Neural cell (in vitro differentiated cells): ENCODE measurements around the gene NAT9. TPM values are rescaled to one million over a fixed set of nuclear protein-coding genes. Genes with fewer than 3 reads are reported as not detected.

Source experiments
- H2AFZ ChIP-seq: fragments of 200-600, 300-800 bp; sonication (generic), shearing (Covaris generic); 2 replicates; pipeline ENCODE4 v1.6.0; 2014; ENCODE audit warnings: low read depth, mild to moderate bottlenecking, antibody characterized with exemption, low read length, moderate library complexity
- H3F3A ChIP-seq: fragments of 200-600 bp; shearing (Covaris generic); 2 replicates; pipeline ENCODE4 v1.6.1; 2016; ENCODE audit warnings: mild to moderate bottlenecking, moderate library complexity, mixed read lengths, antibody characterized with exemption, low read length; ENCODE audit not compliant: insufficient read depth, poor library complexity, severe bottlenecking
- H3K27ac ChIP-seq: fragments of 200-600, 300-800 bp; sonication (generic), shearing (Covaris generic); 2 replicates; pipeline ENCODE4 v1.5.1; 2014; ENCODE audit warnings: mild to moderate bottlenecking, low read length, moderate library complexity
- H3K27me3 ChIP-seq: fragments of 300-800, 200-600 bp; sonication (generic), shearing (Covaris generic); 2 replicates; pipeline ENCODE4 v1.6.0; 2014; ENCODE audit warnings: mild to moderate bottlenecking, low read depth, low read length, moderate library complexity; ENCODE audit not compliant: insufficient read depth
- H3K36me3 ChIP-seq: fragments of 300-800, 200-600 bp; sonication (generic), shearing (Covaris generic); 2 replicates; pipeline ENCODE4 v1.5.1; 2014; ENCODE audit warnings: mild to moderate bottlenecking, antibody characterized with exemption, low read length, moderate library complexity; ENCODE audit not compliant: insufficient read depth
- H3K4me2 ChIP-seq: fragments of 300-800, 200-600 bp; sonication (generic), shearing (Covaris generic); 2 replicates; pipeline ENCODE4 v1.6.0; 2014; ENCODE audit warnings: mild to moderate bottlenecking, low read length
- H3K4me3 ChIP-seq: fragments of 300-800, 200-600 bp; sonication (generic), shearing (Covaris generic); 2 replicates; pipeline ENCODE4 v1.5.1; 2014; ENCODE audit warnings: mild to moderate bottlenecking, low read length, moderate library complexity
- H3K79me2 ChIP-seq: fragments of 200-600 bp; shearing (Covaris generic); replicated peaks from 2 replicates; pipeline ENCODE4 v1.6.0; 2014; ENCODE audit warnings: mild to moderate bottlenecking, low read length, moderate library complexity; ENCODE audit not compliant: insufficient read depth
- H3K9ac ChIP-seq: fragments of 300-800, 200-600 bp; sonication (generic), shearing (Covaris generic); 2 replicates; pipeline ENCODE4 v1.6.1; 2016; ENCODE audit warnings: mild to moderate bottlenecking, low read length, mixed read lengths
- H3K9me2 ChIP-seq: fragments of 200-600 bp; shearing (Covaris generic); 2 replicates; pipeline ENCODE4 v1.6.1; 2016; ENCODE audit warnings: mild to moderate bottlenecking, low read length, mixed read lengths; ENCODE audit not compliant: insufficient read depth
- H3K9me3 ChIP-seq: fragments of 200-600, 300-800 bp; sonication (generic), shearing (Covaris generic); 2 replicates; pipeline ENCODE4 v1.6.1; 2016; ENCODE audit warnings: mild to moderate bottlenecking, mixed run types, low read length, moderate library complexity, mixed read lengths
- H4K20me1 ChIP-seq: fragments of 200-600 bp; shearing (Covaris generic); 2 replicates; pipeline ENCODE4 v1.6.1; 2016; ENCODE audit warnings: mild to moderate bottlenecking, mixed run types; ENCODE audit not compliant: insufficient read depth
- CTCF ChIP-seq: fragments of 450-650 bp; IDR thresholded peaks from 2 replicates; pipeline ENCODE4 v1.5.1; 2014; ENCODE audit warnings: antibody characterized with exemption, mild to moderate bottlenecking, moderate library complexity; ENCODE audit not compliant: poor library complexity, severe bottlenecking
- EP300 ChIP-seq: fragments of 450-650 bp; conservative IDR thresholded peaks from 2 replicates; pipeline ENCODE4 v1.6.1; 2014; ENCODE audit warnings: antibody characterized with exemption, mild to moderate bottlenecking, moderate library complexity; ENCODE audit not compliant: poor library complexity, severe bottlenecking
- EZH2 ChIP-seq: fragments of 200-600, 300-800 bp; shearing (Covaris generic), sonication (generic); IDR thresholded peaks from 2 replicates; pipeline ENCODE4 v1.6.1; 2014; ENCODE audit warnings: antibody characterized with exemption, low read length, borderline replicate concordance, mild to moderate bottlenecking; ENCODE audit not compliant: insufficient read depth, poor library complexity, severe bottlenecking
- MXI1 ChIP-seq: fragments of 450-650 bp; conservative IDR thresholded peaks from 2 replicates; pipeline ENCODE4 v1.6.1; 2014; ENCODE audit warnings: antibody characterized with exemption, mild to moderate bottlenecking; ENCODE audit not compliant: poor library complexity, severe bottlenecking
- POLR2AphosphoS5 ChIP-seq: IDR thresholded peaks from 2 replicates; pipeline ENCODE4 v1.6.1; 2012
- RAD21 ChIP-seq: fragments of 450-650 bp; conservative IDR thresholded peaks from 2 replicates; pipeline ENCODE4 v1.6.1; 2014; ENCODE audit warnings: antibody characterized with exemption, mild to moderate bottlenecking, moderate library complexity
- SMC3 ChIP-seq: fragments of 450-650 bp; conservative IDR thresholded peaks from 2 replicates; pipeline ENCODE4 v1.6.1; 2014; ENCODE audit warnings: antibody characterized with exemption, mild to moderate bottlenecking, moderate library complexity; ENCODE audit not compliant: poor library complexity
- TAF1 ChIP-seq: IDR thresholded peaks from 2 replicates; pipeline ENCODE4 v1.6.1; 2012; ENCODE audit warnings: low read depth
- polyA plus RNA-seq: library from polyadenylated mRNA; depleted of rRNA; stranded (reverse); fragments of >200 nt; gene quantifications from 2 replicates; pipeline ENCODE4 v1.2.3, GENCODE V29; 2014
- TF ChIP-seq, protein P1 (sequence below): IDR thresholded peaks from 2 replicates; pipeline ENCODE4 v1.6.1; 2012; ENCODE audit warnings: borderline replicate concordance

Gene NAT9
- polyA plus RNA-seq, 1 donor from 2014 or later, result 243 TPM

DNA sequence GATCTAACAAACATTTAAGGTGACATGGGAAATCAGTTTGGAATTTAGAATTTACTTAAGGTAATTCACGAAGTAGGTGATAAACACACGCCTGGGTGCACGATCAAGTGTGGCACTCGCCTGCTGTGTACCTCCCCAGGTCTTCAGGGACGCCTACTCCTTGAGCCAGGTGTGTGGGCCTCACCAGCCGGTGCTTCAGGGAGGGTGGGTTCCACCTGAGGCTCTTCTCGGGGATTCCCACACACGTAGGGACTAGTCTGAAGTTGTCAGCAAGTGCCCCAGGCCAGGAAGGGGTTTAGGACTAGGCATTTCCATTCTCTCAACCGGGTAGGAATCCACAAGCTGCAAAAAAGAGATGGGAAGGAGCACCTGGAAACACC is 9.8 kb upstream of the NAT9 start:
- Histone ChIP-seq H3K36me3 (no peaks in the 10 kb centered on the region), H3K79me2 (no peaks in the 10 kb centered on the region)

DNA sequence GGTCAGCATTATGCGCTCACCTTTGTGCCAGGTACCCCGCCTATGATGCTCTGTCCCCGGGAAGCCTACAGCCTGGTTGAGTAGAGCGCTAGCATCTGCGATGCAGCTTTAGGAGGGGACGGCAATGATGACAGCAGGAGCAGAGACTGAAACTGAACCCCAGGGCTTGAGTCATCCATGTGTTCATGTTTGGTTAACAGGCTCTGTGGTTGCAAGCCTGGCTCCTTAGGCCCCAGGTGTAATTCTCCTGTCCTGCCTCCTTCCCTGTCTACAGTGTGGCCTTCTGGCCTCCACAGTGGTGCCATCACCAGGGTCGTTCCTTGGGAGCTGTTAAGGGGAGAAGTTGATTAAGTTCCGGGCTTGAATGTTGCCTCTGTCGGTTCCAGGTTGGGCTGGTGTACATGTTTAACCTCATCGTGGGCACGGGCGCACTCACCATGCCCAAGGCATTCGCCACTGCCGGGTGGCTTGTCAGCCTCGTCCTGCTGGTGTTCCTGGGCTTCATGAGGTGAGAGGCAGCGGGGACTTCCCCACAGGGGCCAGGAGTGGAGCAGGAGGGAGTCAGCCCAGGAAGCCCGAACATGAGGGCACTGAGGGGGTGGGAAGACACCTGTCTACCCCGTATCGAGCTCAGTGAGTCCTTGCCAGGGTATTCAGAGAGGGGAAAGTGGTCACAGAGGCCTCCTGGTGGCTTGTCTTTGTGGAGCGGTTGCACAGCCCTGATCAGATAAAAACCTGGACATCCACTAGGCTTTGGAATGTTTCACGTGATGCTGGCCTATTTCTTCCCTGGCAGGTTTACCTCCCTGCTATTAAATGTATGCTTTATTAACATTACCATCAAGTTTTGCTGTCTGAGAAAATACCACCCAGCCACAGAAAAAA is 9.2 kb upstream of the NAT9 start:
- H3F3A ChIP-seq, result no peaks in the 10 kb centered on the region
- no peaks in the 10 kb centered on the region for H4K20me1 ChIP-seq
- H3K36me3 ChIP-seq, result no peaks in the 10 kb centered on the region

More for the DNA sequence above, 9.8 kb upstream of the NAT9 start:
- H3K4me3 ChIP-seq, result no peak overlapping the region
- H3K9ac ChIP-seq, result no peak overlapping the region
- no peak overlapping the region for H3K27ac ChIP-seq
- H3K9me2 ChIP-seq, result no peaks in the 10 kb centered on the region
- H3K4me2 ChIP-seq, result no peak overlapping the region
- H3K9me3 ChIP-seq, result no peaks in the 10 kb centered on the region
- no peaks in the 10 kb centered on the region for H3K27me3 ChIP-seq
- H2AFZ ChIP-seq, result no peak overlapping the region
- TF ChIP-seq CTCF, result no peak
- TF ChIP-seq EP300, result no peak
- TF ChIP-seq, protein P1, sequence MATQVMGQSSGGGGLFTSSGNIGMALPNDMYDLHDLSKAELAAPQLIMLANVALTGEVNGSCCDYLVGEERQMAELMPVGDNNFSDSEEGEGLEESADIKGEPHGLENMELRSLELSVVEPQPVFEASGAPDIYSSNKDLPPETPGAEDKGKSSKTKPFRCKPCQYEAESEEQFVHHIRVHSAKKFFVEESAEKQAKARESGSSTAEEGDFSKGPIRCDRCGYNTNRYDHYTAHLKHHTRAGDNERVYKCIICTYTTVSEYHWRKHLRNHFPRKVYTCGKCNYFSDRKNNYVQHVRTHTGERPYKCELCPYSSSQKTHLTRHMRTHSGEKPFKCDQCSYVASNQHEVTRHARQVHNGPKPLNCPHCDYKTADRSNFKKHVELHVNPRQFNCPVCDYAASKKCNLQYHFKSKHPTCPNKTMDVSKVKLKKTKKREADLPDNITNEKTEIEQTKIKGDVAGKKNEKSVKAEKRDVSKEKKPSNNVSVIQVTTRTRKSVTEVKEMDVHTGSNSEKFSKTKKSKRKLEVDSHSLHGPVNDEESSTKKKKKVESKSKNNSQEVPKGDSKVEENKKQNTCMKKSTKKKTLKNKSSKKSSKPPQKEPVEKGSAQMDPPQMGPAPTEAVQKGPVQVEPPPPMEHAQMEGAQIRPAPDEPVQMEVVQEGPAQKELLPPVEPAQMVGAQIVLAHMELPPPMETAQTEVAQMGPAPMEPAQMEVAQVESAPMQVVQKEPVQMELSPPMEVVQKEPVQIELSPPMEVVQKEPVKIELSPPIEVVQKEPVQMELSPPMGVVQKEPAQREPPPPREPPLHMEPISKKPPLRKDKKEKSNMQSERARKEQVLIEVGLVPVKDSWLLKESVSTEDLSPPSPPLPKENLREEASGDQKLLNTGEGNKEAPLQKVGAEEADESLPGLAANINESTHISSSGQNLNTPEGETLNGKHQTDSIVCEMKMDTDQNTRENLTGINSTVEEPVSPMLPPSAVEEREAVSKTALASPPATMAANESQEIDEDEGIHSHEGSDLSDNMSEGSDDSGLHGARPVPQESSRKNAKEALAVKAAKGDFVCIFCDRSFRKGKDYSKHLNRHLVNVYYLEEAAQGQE, result no peak
- no peak for TF ChIP-seq SMC3
- no peak for TF ChIP-seq EZH2
- no peak for TF ChIP-seq POLR2AphosphoS5
- no peak for TF ChIP-seq TAF1
- TF ChIP-seq RAD21, result no peak
- TF ChIP-seq MXI1, result no peak
- H3F3A ChIP-seq, result no peaks in the 10 kb centered on the region
- no peaks in the 10 kb centered on the region for H4K20me1 ChIP-seq

More for the DNA sequence above, 9.2 kb upstream of the NAT9 start:
- no peak overlapping the region for H3K4me2 ChIP-seq
- no peak overlapping the region for H2AFZ ChIP-seq
- H3K79me2 ChIP-seq, result no peaks in the 10 kb centered on the region
- H3K4me3 ChIP-seq, result no peak overlapping the region
- no peaks in the 10 kb centered on the region for H3K27me3 ChIP-seq
- H3K27ac ChIP-seq, result no peak overlapping the region
- H3K9me3 ChIP-seq, result no peaks in the 10 kb centered on the region
- TF ChIP-seq, protein P1, result no peak
- TF ChIP-seq CTCF, result no peak
- no peak for TF ChIP-seq POLR2AphosphoS5
- no peak for TF ChIP-seq MXI1
- no peak for TF ChIP-seq EP300
- no peak for TF ChIP-seq RAD21
- no peak for TF ChIP-seq SMC3
- no peaks in the 10 kb centered on the region for H3K9me2 ChIP-seq
- H3K9ac ChIP-seq, result no peak overlapping the region
